Hepatocyte (in vitro differentiated cells): ENCODE data around the gene WDR19. TPM values are rescaled to one million over a fixed set of nuclear protein-coding genes. Genes with fewer than 3 reads are reported as not detected.
"Not testable (repeated sequence)": the region's sequence is repeated elsewhere in the genome, so short reads cannot be mapped to it uniquely, and the experiment has no call there.

Source experiments
- DNase-seq: peaks from one replicate; pipeline ENCODE4 v3.0.0-alpha.2; 2016; ENCODE audit warnings: low spot score
- H2AFZ ChIP-seq: fragments of 200-600 bp; sonication (generic); 2 replicates; pipeline ENCODE4 v1.6.0; 2016; ENCODE audit warnings: antibody characterized with exemption, mild to moderate bottlenecking
- H3K27ac ChIP-seq: fragments of 200-600 bp; sonication (generic); 2 replicates; pipeline ENCODE4 v1.5.1; 2016; ENCODE audit warnings: mild to moderate bottlenecking
- H3K27me3 ChIP-seq: fragments of 200-600 bp; sonication (generic); 2 replicates; pipeline ENCODE4 v1.6.1; 2016
- H3K36me3 ChIP-seq: fragments of 200-600 bp; sonication (generic); replicated peaks from 2 replicates; pipeline ENCODE4 v1.5.1; 2016; ENCODE audit warnings: low read depth; ENCODE audit not compliant: insufficient read depth
- H3K4me1 ChIP-seq: fragments of 200-600 bp; sonication (generic); 2 replicates; pipeline ENCODE4 v1.5.1; 2016; ENCODE audit warnings: mild to moderate bottlenecking, moderate library complexity; ENCODE audit not compliant: insufficient read depth
- H3K4me2 ChIP-seq: fragments of 200-600 bp; sonication (generic); 2 replicates; pipeline ENCODE4 v1.6.0; 2016
- H3K4me3 ChIP-seq: fragments of 200-600 bp; sonication (generic); 2 replicates; pipeline ENCODE4 v1.5.1; 2016; ENCODE audit warnings: mild to moderate bottlenecking
- H3K79me2 ChIP-seq: fragments of 200-600 bp; sonication (generic); 2 replicates; pipeline ENCODE4 v1.6.0; 2017; ENCODE audit warnings: mild to moderate bottlenecking
- H3K9me2 ChIP-seq: fragments of 200-600 bp; sonication (generic); replicated peaks from 2 replicates; pipeline ENCODE4 v1.6.0; 2017; ENCODE audit warnings: mild to moderate bottlenecking; ENCODE audit not compliant: insufficient read depth
- H3K9me3 ChIP-seq: fragments of 200-600 bp; sonication (generic); 2 replicates; pipeline ENCODE4 v1.5.1; 2016; ENCODE audit warnings: low read depth, mild to moderate bottlenecking
- H4K20me1 ChIP-seq: fragments of 200-600 bp; sonication (generic); 2 replicates; pipeline ENCODE4 v1.6.0; 2016; ENCODE audit warnings: mild to moderate bottlenecking; ENCODE audit not compliant: insufficient read depth, poor library complexity, severe bottlenecking
- EZH2 ChIP-seq: fragments of 200-600 bp; sonication (generic); IDR thresholded peaks from 2 replicates; pipeline ENCODE4 v1.6.1; 2016; ENCODE audit warnings: antibody characterized with exemption, mild to moderate bottlenecking, borderline replicate concordance
- EZH2phosphoT487 ChIP-seq: fragments of 200-600 bp; sonication (generic); IDR thresholded peaks from one replicate; pipeline ENCODE4 v1.6.1; 2018; ENCODE audit warnings: antibody characterized with exemption, mild to moderate bottlenecking, low read depth, moderate library complexity; ENCODE audit not compliant: unreplicated experiment, severe bottlenecking
- WGBS: methylation state at CpG from one replicate; pipeline ENCODE4 v1.1.6; 2016; ENCODE audit warnings: low lambda C conversion rate; ENCODE audit errors: missing lambda C conversion rate; 5-methylcytosine and 5-hydroxymethylcytosine counted together
- polyA plus RNA-seq: library from polyadenylated mRNA; unstranded; fragments of >200 nt; fragmentation: Nextera tagmentation; extraction: Ambion mirVana; gene quantifications from 2 replicates; pipeline ENCODE4 v1.2.1, GENCODE V29; 2016
- total RNA-seq: library from RNA; depleted of rRNA; stranded (reverse); fragments of >200 nt; gene quantifications from 2 replicates; pipeline ENCODE4 v1.2.3, GENCODE V29; 2014
- TF ChIP-seq, protein P1 (sequence below): fragments of 200-600 bp; sonication (generic); IDR thresholded peaks from 2 replicates; pipeline ENCODE4 v1.5.1; 2016; ENCODE audit warnings: antibody characterized with exemption, mild to moderate bottlenecking; ENCODE audit not compliant: poor library complexity

The WDR19 gene
- total and polyA plus RNA-seq, 2 experiments from 2014 or later: 13.6 to 30.3 TPM

DNA sequence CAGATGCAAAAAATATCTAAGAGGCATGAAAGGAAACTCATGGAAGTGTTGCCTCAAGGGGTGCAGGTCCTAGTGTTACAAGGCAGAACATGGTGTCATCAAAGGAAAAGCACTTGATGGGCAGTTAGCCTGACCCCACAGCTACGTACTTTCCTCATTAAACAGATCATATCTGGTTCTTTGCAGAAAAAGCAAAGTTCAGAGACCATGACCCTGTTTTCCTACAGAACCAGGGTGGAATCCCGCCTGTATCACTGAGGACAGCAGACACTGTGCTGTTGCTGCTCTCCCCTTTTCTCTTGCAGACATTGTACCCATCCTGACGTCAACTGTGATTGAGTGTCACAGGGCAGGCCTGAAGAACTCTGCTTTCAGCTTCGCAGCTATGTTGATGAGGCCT, 92.2 kb downstream of the WDR19 start:
- Histone ChIP-seq H3K9me3 (no peaks in the 10 kb centered on the region), H3K4me3 (no peak overlapping the region), H3K27ac (no peak overlapping the region), H3K4me2 (no peak overlapping the region), H3K27me3 (no peaks in the 10 kb centered on the region), H2AFZ (no peak overlapping the region), H3K4me1 (no peaks in the 10 kb centered on the region), H4K20me1 (no peaks in the 10 kb centered on the region), H3K79me2 (no peaks in the 10 kb centered on the region), H3K9me2 (no peaks in the 10 kb centered on the region), H3K36me3 (no peaks in the 10 kb centered on the region)
- 82% methylated on average over 4 of the region's 4 CpGs for WGBS
- no peak for DNase-seq
- TF ChIP-seq EZH2: no peak
- TF ChIP-seq EZH2phosphoT487: no peak
- TF ChIP-seq, protein P1, sequence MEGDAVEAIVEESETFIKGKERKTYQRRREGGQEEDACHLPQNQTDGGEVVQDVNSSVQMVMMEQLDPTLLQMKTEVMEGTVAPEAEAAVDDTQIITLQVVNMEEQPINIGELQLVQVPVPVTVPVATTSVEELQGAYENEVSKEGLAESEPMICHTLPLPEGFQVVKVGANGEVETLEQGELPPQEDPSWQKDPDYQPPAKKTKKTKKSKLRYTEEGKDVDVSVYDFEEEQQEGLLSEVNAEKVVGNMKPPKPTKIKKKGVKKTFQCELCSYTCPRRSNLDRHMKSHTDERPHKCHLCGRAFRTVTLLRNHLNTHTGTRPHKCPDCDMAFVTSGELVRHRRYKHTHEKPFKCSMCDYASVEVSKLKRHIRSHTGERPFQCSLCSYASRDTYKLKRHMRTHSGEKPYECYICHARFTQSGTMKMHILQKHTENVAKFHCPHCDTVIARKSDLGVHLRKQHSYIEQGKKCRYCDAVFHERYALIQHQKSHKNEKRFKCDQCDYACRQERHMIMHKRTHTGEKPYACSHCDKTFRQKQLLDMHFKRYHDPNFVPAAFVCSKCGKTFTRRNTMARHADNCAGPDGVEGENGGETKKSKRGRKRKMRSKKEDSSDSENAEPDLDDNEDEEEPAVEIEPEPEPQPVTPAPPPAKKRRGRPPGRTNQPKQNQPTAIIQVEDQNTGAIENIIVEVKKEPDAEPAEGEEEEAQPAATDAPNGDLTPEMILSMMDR: no peak

DNA sequence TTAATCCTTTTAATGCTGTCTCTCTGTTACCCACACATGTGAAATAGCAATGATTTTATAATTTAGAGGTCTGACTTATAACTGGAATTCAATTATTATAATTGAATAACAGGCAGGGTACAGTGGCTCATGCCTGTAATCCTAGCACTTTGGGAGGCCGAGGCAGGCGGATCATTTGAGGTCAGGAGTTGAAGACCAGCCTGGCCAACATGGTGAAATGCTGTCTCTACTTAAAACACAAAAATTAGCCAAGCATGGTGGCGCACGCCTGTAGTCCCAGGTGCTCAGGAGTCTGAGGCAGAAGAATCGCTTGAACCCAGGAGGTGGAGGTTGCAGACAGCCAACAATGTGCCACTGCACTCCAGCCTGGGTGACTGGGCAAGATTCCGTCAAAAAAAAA, 95.3 kb downstream of the WDR19 start:
- not testable (repeated sequence) for H3K9me2 ChIP-seq, H3K79me2 ChIP-seq, H3K4me3 ChIP-seq, H3K27me3 ChIP-seq, DNase-seq, H3K9me3 ChIP-seq, H4K20me1 ChIP-seq, H2AFZ ChIP-seq, H3K4me1 ChIP-seq, H3K4me2 ChIP-seq, H3K36me3 ChIP-seq, H3K27ac ChIP-seq
- WGBS: 90% methylated on average over 6 of the region's 6 CpGs

DNA sequence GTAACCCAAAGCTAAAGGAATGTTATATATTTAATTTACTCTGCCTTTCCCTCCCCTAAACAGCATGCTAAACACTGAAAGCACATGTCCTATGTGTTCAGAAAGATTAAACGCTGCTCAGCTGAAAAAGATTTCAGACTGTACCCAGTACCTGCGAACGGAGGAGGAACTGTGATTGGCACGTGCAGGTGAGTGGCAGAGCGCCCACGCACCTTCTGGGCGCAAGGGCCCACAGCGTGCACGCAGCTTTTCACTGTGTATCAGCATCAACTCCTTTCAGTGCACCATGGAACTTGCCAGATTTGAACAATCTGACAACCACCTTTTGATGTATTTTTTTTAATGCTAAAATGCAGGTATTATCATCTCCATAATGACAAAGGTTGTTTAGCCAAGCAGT, 96.1 kb downstream of the WDR19 start:
- DNase-seq: no peak
- no peaks in the 10 kb centered on the region for H3K27me3 ChIP-seq
- H3K4me3 ChIP-seq: no peak overlapping the region
- no peak for TF ChIP-seq EZH2
- TF ChIP-seq, protein P1: no peak
- TF ChIP-seq EZH2phosphoT487: no peak
- H3K4me2 ChIP-seq: no peak overlapping the region
- H2AFZ ChIP-seq: no peak overlapping the region
- no peaks in the 10 kb centered on the region for H3K36me3 ChIP-seq
- no peaks in the 10 kb centered on the region for H3K79me2 ChIP-seq
- no peaks in the 10 kb centered on the region for H3K9me2 ChIP-seq
- H4K20me1 ChIP-seq: no peaks in the 10 kb centered on the region
- H3K4me1 ChIP-seq: no peaks in the 10 kb centered on the region
- WGBS: 94% methylated on average over 9 of the region's 9 CpGs
- H3K9me3 ChIP-seq: no peaks in the 10 kb centered on the region
- H3K27ac ChIP-seq: no peak overlapping the region

DNA sequence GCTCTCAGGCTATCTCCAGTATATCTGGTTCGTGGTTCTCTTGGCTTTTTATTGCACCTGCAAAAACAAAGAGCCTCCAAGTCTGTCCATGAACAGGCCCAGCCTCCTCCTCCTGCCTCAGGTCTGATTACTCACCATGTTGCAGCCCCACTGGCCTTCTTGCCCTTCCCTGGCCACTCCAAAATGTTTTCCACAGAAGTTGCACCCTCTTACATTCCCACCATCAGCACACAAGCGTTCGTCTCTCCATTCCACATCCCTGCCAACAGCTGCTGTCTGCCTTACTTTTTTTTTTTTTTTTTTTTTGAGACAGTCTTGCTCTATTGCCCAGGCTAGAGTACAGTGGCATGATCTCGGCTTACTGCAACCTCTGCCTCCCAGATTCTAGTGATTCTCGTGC, 97.1 kb downstream of the WDR19 start:
- no peaks in the 10 kb centered on the region for H3K27me3 ChIP-seq
- no peaks in the 10 kb centered on the region for H3K4me1 ChIP-seq
- no peaks in the 10 kb centered on the region for H3K36me3 ChIP-seq
- no peaks in the 10 kb centered on the region for H3K9me3 ChIP-seq
- DNase-seq: no peak
- H3K79me2 ChIP-seq: no peaks in the 10 kb centered on the region
- H4K20me1 ChIP-seq: no peaks in the 10 kb centered on the region
- H3K4me3 ChIP-seq: no peak overlapping the region
- no peak overlapping the region for H3K27ac ChIP-seq
- H2AFZ ChIP-seq: no peak overlapping the region
- 84% methylated on average over 5 of the region's 5 CpGs for WGBS
- H3K4me2 ChIP-seq: no peak overlapping the region
- TF ChIP-seq, protein P1: no peak
- TF ChIP-seq EZH2 (no peak), EZH2phosphoT487 (no peak)
- no peaks in the 10 kb centered on the region for H3K9me2 ChIP-seq
